Body of pancreas (tissue), 4 donors: Measurements from ENCODE around the gene ORC1. TPM values are rescaled to one million over a fixed set of nuclear protein-coding genes. Genes with fewer than 3 reads are reported as not detected.
A peak's percentile ranks its signal among the peaks of the same experiment; 100 is the strongest.

Experiments used
- ATAC-seq: fragments of 150-250 bp; one replicate; pipeline ENCODE4 v1.9.1; 2016
- DNase-seq, 4 donors: peaks; one replicate each; pipeline ENCODE4 v3.0.0-alpha.2; 2019
- H3K27ac ChIP-seq, 4 donors: fragments of 200-600 bp; sonication (generic); 1 replicate in 3 of 4; 2 replicates in 1 of 4; pipeline versions ENCODE4 v1.5.1 to v1.6.1; 2016 to 2019; ENCODE audit warnings: mild to moderate bottlenecking in 1 of 4, mixed read lengths in 1 of 4, moderate library complexity in 1 of 4
- H3K27me3 ChIP-seq, 2 donors: fragments of 200-600 bp; sonication (generic); one replicate each; pipeline ENCODE4 v1.6.0; 2016; ENCODE audit warnings: mild to moderate bottlenecking in 1 of 2
- H3K36me3 ChIP-seq, 2 donors: fragments of 200-600 bp; sonication (generic); replicated peaks in 1 of 2; 2 replicates each; pipeline ENCODE4 v1.5.1; 2016; ENCODE audit warnings: low read depth in 2 of 2; ENCODE audit not compliant: insufficient read depth in 1 of 2
- H3K4me1 ChIP-seq: fragments of 200-600 bp; sonication (generic); one replicate; pipeline ENCODE4 v1.6.0; 2016
- H3K4me3 ChIP-seq, 2 donors: fragments of 200-600 bp; sonication (generic); 1 replicate in 1 of 2; 2 replicates in 1 of 2; pipeline ENCODE4 v1.5.1; 2016 to 2019
- H3K9me3 ChIP-seq, 3 donors: fragments of 200-600 bp; sonication (generic); 1 replicate in 2 of 3; 2 replicates in 1 of 3; pipeline ENCODE4 v1.5.1; 2016
- CTCF ChIP-seq, 7 experiments: fragments of 450-650 bp in 4 of 7; fragments of 200-600 bp in 3 of 7; sonication (generic) in 3 of 7; IDR thresholded peaks; one replicate each; pipeline ENCODE4 v1.5.1; 2016 to 2019; ENCODE audit warnings: antibody characterized with exemption in 7 of 7
- POLR2A ChIP-seq, 3 donors: fragments of 450-650 bp; IDR thresholded peaks; one replicate each; pipeline ENCODE4 v1.6.1; 2016; ENCODE audit warnings: antibody characterized with exemption in 3 of 3, mild to moderate bottlenecking in 2 of 3
- WGBS, 2 donors: methylation state at CpG; one replicate each; pipeline ENCODE4 v1.1.5; 2017; 5-methylcytosine and 5-hydroxymethylcytosine counted together
- intact Hi-C: fragments of 100-400 bp; cut with DNase I; formaldehyde crosslinking; loops from one replicate; pipeline ENCODE4 v1.15.1; 2023
- total RNA-seq, 2 donors: library from RNA; depleted of rRNA; stranded (reverse); fragments of >200 nt; gene quantifications; one replicate each; pipeline ENCODE4 v1.1.0, GENCODE V29; 2016

ORC1 gene
- total RNA-seq, 2 donors from 2014 or later, result 0.52 TPM; not detected in 1

DNA sequence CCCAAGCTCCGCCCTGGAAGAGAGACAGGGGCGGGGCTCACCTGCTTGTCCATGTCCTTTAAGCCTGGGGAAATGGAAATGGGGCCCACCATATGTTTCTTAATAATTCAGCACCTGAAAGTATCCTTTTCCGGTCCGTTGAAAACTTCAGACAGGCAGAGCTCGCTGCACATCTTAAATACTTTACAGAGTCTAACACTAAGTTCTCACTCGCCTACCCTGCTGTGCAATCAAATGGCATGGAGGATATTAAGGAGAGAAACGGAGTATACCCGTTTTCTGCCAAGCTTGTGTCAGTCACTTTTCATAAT, 37.8 kb downstream of the ORC1 start:
- TF ChIP-seq CTCF (IDR thresholded peaks at IDR 0.05) (no peak), POLR2A (IDR thresholded peaks at IDR 0.05) (no peak)
- Histone ChIP-seq H3K4me3 (no peak overlapping the region), H3K9me3 (no peaks in the 10 kb centered on the region), H3K36me3 (peaks cover 0 to 2% of the 10 kb centered on the region in 2 donors), H3K27me3 (no peaks in the 10 kb centered on the region), H3K4me1 (peaks cover 41% of the 10 kb centered on the region), H3K27ac (peak overlapping the region; percentile 53 to 94 (median 88))
- DNase-seq (no peak), ATAC-seq (no peak)
- intact Hi-C loops, result no loop called here
- 15 to 19% methylated on average over 8 of the region's 8 CpGs for WGBS, 2 donors

DNA sequence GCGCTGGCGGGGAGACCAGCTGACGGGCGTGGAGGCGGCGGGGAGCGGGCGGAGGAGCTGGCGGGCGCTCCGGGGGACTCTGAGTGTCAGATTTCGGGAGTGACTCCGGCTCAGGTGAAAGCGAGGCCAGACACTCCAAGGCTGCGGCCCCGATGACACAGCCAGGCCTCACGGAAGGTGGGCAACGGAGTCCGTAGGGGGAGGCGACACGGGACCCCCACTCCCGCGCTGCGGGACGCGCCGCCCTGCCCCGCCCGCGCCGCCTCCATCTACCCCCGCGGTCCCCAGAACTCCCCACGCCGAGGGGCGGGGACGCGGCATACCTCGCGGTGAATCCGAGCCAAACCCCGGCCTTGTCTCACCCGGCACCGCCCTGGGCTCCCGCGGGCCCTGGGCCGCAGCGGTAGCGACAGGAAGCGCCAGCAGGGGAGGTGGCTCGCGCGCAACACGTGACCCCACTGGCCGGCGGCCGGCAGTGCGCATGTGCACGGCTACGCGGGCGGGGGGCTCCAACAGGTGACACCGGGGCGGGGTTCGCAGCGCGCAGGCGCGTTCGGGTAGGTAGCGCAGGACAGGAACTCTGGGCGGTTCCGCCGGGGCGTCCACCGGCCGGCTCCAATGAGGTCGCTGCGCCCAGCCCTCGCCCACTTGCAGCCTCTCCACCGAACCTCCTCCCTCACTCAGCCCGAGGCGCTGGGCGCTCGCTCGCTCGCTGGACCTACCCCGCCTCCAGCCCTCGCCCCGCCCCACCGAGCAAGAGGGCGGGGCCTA, 38.3 kb downstream of the ORC1 start, which contains the start of gene CC2D1B:
Gene CC2D1B (minus strand): TSS at position 460 of the 771 bp plus-strand sequence. CDS start 1,585 bp downstream, outside the sequence.
- WGBS, 2 donors, result 0% methylated on average over 5 to 89 of the region's 92 CpGs
- peak within 1 kb of the TSS; percentile 86 to 87 for H3K4me3 ChIP-seq
- peaks cover 2 to 6% of the 10 kb centered on the region in 2 donors for H3K36me3 ChIP-seq
- H3K27ac ChIP-seq, result peak within 1 kb of the TSS; percentile 82 to 94 (median 92)
- DNase-seq, result peak; percentile 99 to 100 (median 100)
- no peaks in the 10 kb centered on the region for H3K9me3 ChIP-seq
- intact Hi-C loops, result no loop called here
- H3K4me1 ChIP-seq, result peaks cover 41% of the 10 kb centered on the region
- H3K27me3 ChIP-seq, result no peaks in the 10 kb centered on the region
- ATAC-seq, result peak; percentile 94
- TF ChIP-seq POLR2A (IDR thresholded peaks at IDR 0.05), result peak; percentile 92 to 95 (median 94)
- TF ChIP-seq CTCF (IDR thresholded peaks at IDR 0.05), result peak in 4 of 7 experiments; percentile 39 to 61 (median 56)

- intact Hi-C loops, result no loop called here
- H3K27me3 ChIP-seq, result no peaks in the 10 kb centered on the region
- TF ChIP-seq CTCF (IDR thresholded peaks at IDR 0.05) (no peak), POLR2A (IDR thresholded peaks at IDR 0.05) (no peak)
- WGBS, 2 donors, result 5 to 12% methylated on average over 21 to 22 of the region's 22 CpGs
- peak overlapping the region; percentile 82 to 94 (median 92) for H3K27ac ChIP-seq
- no peaks in the 10 kb centered on the region for H3K9me3 ChIP-seq
- DNase-seq, result peak; percentile 51 to 59 (median 55)
- peak overlapping the region; percentile 86 to 87 for H3K4me3 ChIP-seq
- H3K36me3 ChIP-seq, result peaks cover 9 to 12% of the 10 kb centered on the region in 2 donors
- no peak for ATAC-seq
- peaks cover 41% of the 10 kb centered on the region for H3K4me1 ChIP-seq
These were observed 39.0 kb downstream of the ORC1 start for GRCh38 chr1:52365071-52365745.

GRCh38 chr1:52364235-52364839, 39.9 kb downstream of the ORC1 start:
- no peaks in the 10 kb centered on the region for H3K9me3 ChIP-seq
- peak overlapping the region in 2 of 4 donors; percentile 82 to 94 for H3K27ac ChIP-seq
- intact Hi-C loops, result no loop called here
- ATAC-seq (no peak), DNase-seq (peak in 1 of 4 donors; percentile 19)
- WGBS, 2 donors, result 63 to 70% methylated on average over 5 of the region's 5 CpGs
- H3K27me3 ChIP-seq, result no peaks in the 10 kb centered on the region
- H3K4me3 ChIP-seq, result no peak overlapping the region
- peaks cover 41% of the 10 kb centered on the region for H3K4me1 ChIP-seq
- TF ChIP-seq POLR2A (IDR thresholded peaks at IDR 0.05) (no peak), CTCF (IDR thresholded peaks at IDR 0.05) (no peak)
- peaks cover 15 to 19% of the 10 kb centered on the region in 2 donors for H3K36me3 ChIP-seq
